Tibial artery (tissue), 4 donors: ENCODE data around the gene PCDH7.

Experiments
- DNase-seq, 2 donors: peaks; one replicate each; pipeline ENCODE4 v3.0.0-alpha.2; 2019
- H3K27ac ChIP-seq, 2 donors: fragments of 200-600 bp; sonication (generic) in 1 of 2; 1 replicate in 1 of 2; 2 replicates in 1 of 2; pipeline ENCODE4 v1.5.1; 2018 to 2019; ENCODE audit warnings: mild to moderate bottlenecking in 1 of 2
- H3K27me3 ChIP-seq, 2 donors: fragments of 200-600 bp; sonication (generic) in 1 of 2; one replicate each; pipeline versions ENCODE4 v1.5.1 to v1.6.0; 2016 to 2019
- H3K36me3 ChIP-seq, 3 donors: fragments of 200-600 bp; sonication (generic) in 2 of 3; one replicate each; pipeline ENCODE4 v1.5.1; 2016 to 2019; ENCODE audit warnings: mild to moderate bottlenecking in 2 of 3
- H3K4me1 ChIP-seq, 4 donors: fragments of 200-600 bp; sonication (generic) in 2 of 4; 1 replicate in 3 of 4; 2 replicates in 1 of 4; pipeline ENCODE4 v1.5.1; 2016 to 2019
- H3K4me3 ChIP-seq, 2 donors: fragments of 200-600 bp; sonication (generic) in 1 of 2; 1 replicate in 1 of 2; 2 replicates in 1 of 2; pipeline ENCODE4 v1.5.1; 2018 to 2019; ENCODE audit warnings: mild to moderate bottlenecking in 2 of 2
- H3K9me3 ChIP-seq, 3 donors: fragments of 200-600 bp; sonication (generic) in 1 of 3; one replicate each; pipeline ENCODE4 v1.5.1; 2016 to 2019
- CTCF ChIP-seq, 2 experiments: fragments of 200-600 bp in 1 of 2; fragments of 450-650 bp in 1 of 2; IDR thresholded peaks; one replicate each; pipeline ENCODE4 v1.5.1; 2017 to 2019; ENCODE audit warnings: antibody characterized with exemption in 2 of 2, mild to moderate bottlenecking in 1 of 2, moderate library complexity in 1 of 2
- intact Hi-C: fragments of 100-400 bp; cut with DNase I; formaldehyde crosslinking; loops from one replicate; pipeline ENCODE4 v1.15.0; 2023; ENCODE audit warnings: low total_unique reads

Gene PCDH7

DNA sequence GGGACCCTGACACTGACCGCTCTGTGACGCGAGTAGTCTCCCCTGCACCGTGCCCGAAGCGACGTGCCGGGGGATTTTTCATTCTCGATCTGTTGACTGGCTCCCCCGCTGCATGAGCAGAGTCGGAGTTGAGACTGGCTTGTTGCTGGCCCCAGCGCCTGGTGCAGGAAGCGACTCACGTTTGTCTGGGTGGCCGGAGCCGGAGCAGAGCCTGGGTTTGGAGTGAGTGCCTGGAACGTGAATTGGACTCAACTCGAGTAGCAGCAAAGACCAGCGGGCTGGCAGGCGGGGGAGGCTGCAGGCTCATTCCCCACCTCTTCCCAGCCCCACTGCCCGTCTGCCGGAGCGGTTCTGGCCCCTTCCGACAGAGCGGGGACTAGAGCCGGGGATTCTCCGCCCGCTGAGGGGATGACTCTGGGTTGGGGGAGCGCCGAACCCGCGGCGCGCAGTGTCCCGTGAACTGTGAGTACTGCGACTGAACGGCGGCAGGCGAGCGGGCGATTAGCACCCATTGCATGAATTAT is 554 bp downstream of the PCDH7 start:
- no peak for TF ChIP-seq CTCF (IDR thresholded peaks at IDR 0.05)
- intact Hi-C loops, result loop anchor here (10.0 kb wide), 1 partner anchor 354 kb away; no protein-coding TSS in a partner anchor
- H3K27ac ChIP-seq, result peak overlapping the region; percentile 81 to 82

GRCh38 chr4:30721185-30722091 is 1.3 kb downstream of the PCDH7 start:
- DNase-seq, result peak; percentile 29 to 71
- H3K27ac ChIP-seq, result peak overlapping the region; percentile 81 to 82
- H3K27me3 ChIP-seq, result no peaks in the 10 kb centered on the region
- H3K36me3 ChIP-seq, result no peaks in the 10 kb centered on the region
- intact Hi-C loops, result loop anchor here (10.0 kb wide), 1 partner anchor 353 kb away; no protein-coding TSS in a partner anchor
- peaks cover 0 to 23% (median 0%) of the 10 kb centered on the region in 4 donors for H3K4me1 ChIP-seq
- no peaks in the 10 kb centered on the region for H3K9me3 ChIP-seq
- TF ChIP-seq CTCF (IDR thresholded peaks at IDR 0.05), result peak; percentile 17 to 67
- peak overlapping the region; percentile 73 to 76 for H3K4me3 ChIP-seq

More for the DNA sequence above, 554 bp downstream of the PCDH7 start:
- H3K9me3 ChIP-seq, result no peaks in the 10 kb centered on the region
- peaks cover 0 to 23% (median 0%) of the 10 kb centered on the region in 4 donors for H3K4me1 ChIP-seq
- peak; percentile 28 to 71 for DNase-seq
- no peaks in the 10 kb centered on the region for H3K36me3 ChIP-seq
- H3K4me3 ChIP-seq, result peak overlapping the region; percentile 73 to 76
- H3K27me3 ChIP-seq, result no peaks in the 10 kb centered on the region

DNA sequence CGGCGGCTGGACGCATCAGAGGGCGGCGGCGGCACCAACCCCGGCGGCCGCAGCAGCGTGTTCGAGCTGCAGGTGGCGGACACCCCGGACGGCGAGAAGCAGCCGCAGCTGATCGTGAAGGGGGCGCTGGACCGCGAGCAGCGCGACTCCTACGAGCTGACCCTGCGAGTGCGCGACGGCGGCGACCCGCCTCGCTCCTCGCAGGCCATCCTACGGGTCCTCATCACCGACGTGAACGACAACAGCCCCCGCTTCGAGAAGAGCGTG is 1.9 kb downstream of the PCDH7 start:
- H3K27me3 ChIP-seq, result no peaks in the 10 kb centered on the region
- DNase-seq, result no peak
- no peak for TF ChIP-seq CTCF (IDR thresholded peaks at IDR 0.05)
- H3K36me3 ChIP-seq, result no peaks in the 10 kb centered on the region
- peaks cover 0 to 23% (median 0%) of the 10 kb centered on the region in 4 donors for H3K4me1 ChIP-seq
- H3K4me3 ChIP-seq, result peak overlapping the region; percentile 73 to 76
- H3K27ac ChIP-seq, result peak overlapping the region; percentile 81 to 82
- intact Hi-C loops, result loop anchor here (10.0 kb wide), 1 partner anchor 353 kb away; no protein-coding TSS in a partner anchor
- H3K9me3 ChIP-seq, result no peaks in the 10 kb centered on the region

- H3K4me3 ChIP-seq, result peak overlapping the region; percentile 73 to 76
- H3K27me3 ChIP-seq, result no peaks in the 10 kb centered on the region
- TF ChIP-seq CTCF (IDR thresholded peaks at IDR 0.05), result no peak
- H3K4me1 ChIP-seq, result peaks cover 0 to 23% (median 2%) of the 10 kb centered on the region in 4 donors
- DNase-seq, result peak; percentile 22 to 66
- H3K27ac ChIP-seq, result peak overlapping the region; percentile 81 to 82
- H3K36me3 ChIP-seq, result no peaks in the 10 kb centered on the region
- H3K9me3 ChIP-seq, result no peaks in the 10 kb centered on the region
- intact Hi-C loops, result loop anchor here (10.0 kb wide), 1 partner anchor 352 kb away; no protein-coding TSS in a partner anchor
These were observed 2.4 kb downstream of the PCDH7 start for GRCh38 chr4:30722359-30723200.

DNA sequence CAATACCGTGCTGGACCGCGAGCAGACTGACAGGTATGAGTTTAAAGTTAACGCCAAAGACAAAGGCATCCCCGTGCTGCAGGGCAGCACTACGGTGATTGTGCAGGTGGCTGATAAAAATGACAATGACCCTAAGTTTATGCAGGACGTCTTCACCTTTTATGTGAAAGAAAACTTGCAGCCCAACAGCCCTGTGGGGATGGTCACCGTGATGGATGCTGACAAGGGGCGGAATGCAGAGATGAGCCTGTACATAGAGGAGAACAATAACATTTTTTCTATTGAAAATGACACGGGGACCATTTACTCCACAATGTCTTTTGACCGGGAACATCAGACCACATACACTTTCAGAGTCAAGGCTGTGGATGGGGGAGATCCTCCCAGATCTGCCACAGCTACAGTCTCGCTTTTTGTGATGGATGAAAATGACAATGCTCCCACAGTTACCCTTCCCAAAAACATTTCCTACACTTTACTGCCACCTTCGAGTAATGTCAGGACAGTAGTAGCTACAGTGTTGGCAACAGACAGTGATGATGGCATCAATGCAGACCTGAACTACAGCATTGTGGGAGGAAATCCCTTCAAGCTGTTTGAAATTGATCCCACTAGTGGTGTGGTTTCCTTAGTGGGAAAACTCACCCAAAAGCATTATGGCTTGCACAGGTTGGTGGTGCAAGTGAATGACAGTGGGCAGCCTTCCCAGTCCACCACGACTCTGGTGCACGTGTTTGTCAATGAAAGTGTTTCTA is 3.2 kb downstream of the PCDH7 start:
- no peaks in the 10 kb centered on the region for H3K36me3 ChIP-seq
- TF ChIP-seq CTCF (IDR thresholded peaks at IDR 0.05), result no peak
- H3K9me3 ChIP-seq, result no peaks in the 10 kb centered on the region
- intact Hi-C loops, result loop anchor here (10.0 kb wide), 1 partner anchor 351 kb away; no protein-coding TSS in a partner anchor
- no peak for DNase-seq
- H3K27me3 ChIP-seq, result no peaks in the 10 kb centered on the region
- H3K4me1 ChIP-seq, result peaks cover 0 to 17% (median 5%) of the 10 kb centered on the region in 4 donors
- H3K4me3 ChIP-seq, result peak overlapping the region; percentile 73 to 76
- peak overlapping the region; percentile 81 to 82 for H3K27ac ChIP-seq
